DMS 273 (cell line): ENCODE measurements around the gene ELK4.

Experiments used
- DNase-seq: peaks from one replicate; lab custom pipeline; 2025; ENCODE audit not compliant: unreplicated experiment; lab: John Stamatoyannopoulos, UW

Gene ELK4

DNA sequence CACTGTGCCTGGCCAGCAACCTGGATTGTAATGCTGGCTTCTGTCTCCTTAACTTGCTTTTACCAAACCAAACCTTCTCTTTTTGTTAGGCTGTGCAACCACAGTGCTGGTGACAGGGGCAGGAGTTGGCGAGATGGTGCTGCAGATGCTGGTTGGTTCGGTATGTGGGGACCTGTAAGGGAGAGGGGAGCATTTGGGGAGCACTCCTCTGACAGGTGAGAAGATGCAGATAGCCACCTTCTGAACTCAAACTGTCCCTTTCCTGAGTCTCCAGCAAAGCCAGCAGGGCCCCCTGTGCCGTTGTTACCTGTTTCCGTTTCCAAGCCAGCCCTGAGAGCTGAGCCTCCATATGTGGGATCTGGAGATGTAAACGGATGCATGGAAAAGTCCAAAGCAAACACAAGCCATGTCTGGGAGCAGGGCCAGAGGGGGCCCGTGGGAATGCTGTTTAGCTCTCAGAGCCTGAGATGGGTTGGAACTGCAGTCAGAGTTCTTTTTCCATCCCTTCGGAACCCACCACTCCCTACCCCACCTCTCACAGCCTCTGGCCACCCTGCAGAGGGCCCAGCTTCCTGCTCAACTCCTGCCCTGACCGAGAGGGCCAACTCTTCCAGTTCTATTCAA is 34.0 kb downstream of the ELK4 start:
- peak; percentile 64 for DNase-seq

DNA sequence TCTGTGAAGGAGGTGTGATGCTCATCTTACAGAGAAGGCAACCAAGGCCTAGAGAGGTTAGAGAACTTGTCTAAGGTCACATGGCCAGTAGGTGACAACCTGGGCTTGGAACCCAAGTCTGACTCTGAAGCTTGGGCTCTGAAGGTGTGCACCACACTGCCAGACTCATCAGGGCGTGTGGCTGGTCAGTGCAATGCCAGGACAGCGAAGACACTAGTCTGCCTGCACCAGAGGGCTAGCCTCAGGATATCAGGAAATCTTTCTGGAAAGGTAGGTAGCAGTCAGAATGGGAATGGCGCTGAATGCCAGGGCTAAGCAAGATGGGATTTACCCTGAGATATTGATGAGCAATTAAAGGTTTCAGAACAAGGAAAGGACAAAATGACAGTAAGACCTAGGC is 34.9 kb downstream of the ELK4 start:
- no peak for DNase-seq

DNA sequence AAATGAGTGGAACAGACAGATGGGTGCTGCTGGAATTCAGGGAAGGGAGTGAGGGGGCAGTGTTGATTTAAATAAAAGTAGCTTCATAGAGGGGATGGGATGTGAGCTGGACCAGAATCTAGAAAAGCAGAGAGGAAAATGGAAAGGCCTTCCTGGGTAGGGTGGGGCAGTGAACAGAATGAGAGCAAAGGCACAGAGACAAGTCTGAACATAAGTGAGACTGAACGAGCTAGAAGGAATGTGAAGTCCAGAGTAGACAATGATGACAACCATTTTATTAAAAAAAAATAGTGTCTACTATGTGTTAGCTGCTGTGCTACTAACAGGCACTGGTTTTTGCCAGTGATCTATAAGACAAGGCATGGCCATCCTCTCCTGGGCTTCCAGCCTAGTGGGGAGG is 36.0 kb downstream of the ELK4 start:
- no peak for DNase-seq

DNA sequence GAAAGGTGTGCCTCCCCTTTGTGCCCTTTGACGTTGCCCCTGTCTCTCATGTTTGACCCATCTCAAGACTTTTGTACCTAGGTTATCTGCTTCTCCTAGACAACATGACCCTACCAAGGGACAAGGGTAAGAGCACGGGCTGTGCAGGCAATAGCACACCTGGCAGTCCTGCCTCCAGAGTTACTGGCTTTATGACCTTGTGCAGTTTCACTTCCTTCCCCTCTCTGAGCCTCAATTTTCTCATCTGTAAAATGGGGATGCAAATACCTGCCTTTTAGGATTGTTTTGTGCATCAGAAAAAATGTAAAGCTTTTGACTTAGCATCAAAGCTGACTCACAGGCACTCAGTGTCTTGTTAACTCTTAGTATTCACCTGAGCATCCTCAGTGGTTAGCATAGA is 36.4 kb downstream of the ELK4 start:
- DNase-seq: no peak

DNA sequence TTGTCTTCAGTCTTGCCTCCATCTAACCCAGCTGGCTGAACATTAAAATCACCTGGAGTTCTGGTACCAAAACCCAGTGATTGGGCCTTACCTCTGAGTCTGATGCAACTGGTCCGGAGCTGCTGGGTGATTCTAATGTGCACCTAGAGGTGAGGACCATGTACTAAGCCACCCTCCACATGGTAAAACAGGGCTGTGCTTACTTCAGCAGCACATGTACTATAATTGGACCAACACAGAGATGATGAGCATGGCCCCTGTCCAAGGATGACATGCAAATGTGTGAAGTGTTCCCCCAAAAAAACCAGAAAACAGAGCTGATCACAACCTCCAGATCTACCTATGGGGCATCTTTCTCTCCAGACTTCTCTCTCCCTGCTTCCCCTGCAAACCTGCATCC is 37.0 kb downstream of the ELK4 start:
- no peak for DNase-seq

DNA sequence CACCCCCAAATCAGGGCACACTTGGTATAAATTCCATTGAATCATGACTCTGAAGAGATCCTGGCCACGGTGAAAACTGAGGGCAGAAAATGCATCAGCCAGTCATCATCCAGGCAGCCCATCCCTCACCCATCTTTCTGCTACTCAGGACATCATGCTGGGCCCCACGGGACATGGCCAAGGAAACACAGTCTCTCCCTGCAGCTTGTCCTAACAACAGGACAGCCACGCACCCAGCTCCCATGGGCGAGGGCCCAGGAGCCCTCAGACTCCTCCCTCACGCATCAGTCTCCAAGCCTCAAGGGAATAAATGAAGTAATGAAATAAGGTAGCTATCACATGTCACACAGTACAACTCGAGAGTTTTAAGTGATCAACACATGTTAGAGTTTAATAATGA is 37.8 kb downstream of the ELK4 start:
- DNase-seq: no peak

DNA sequence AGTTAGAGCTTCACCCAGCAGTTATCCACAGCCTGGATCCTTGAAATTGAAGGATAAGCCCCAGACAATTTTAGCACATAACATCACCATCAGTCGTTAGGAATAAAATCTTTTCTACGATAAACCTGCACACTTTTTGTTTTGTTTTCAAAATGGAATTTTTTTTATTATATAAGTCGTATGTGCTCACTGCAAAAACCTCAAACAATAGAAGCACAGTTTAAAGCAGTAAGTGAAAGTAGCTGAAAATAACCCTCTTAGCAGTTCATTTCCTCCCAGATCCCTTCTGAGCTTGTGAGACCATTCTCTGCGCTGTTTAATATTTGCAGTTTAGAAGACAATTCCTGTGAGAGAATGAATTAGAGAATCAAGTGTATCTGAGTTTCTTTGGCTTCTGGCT is 38.3 kb downstream of the ELK4 start:
- no peak for DNase-seq

DNA sequence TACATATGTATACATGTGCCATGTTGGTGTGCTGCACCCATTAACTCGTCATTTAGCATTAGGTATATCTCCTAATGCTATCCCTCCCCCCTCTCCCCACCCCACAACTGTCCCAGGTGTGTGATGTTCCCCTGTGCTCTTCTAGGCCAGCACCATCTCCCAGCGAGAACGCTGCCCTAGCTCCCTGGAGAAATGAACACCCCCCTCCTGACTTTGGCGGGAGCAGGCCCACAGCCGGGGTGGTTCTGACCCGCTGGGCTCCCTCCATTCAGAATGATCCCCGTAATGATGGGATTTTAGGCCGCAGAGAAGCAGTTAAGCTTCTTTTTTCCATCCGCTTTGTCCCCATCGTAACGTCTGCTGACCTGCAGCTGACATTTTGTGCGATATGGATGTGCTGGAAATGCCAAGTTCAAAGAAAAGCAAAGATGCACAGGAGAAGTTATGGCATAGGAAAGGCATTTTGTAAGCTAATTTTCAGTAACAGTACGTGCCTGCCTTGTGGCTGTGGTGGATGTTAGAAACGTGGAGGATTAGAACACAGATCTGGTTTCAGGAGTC is 39.3 kb downstream of the ELK4 start:
- no peak for DNase-seq

DNA sequence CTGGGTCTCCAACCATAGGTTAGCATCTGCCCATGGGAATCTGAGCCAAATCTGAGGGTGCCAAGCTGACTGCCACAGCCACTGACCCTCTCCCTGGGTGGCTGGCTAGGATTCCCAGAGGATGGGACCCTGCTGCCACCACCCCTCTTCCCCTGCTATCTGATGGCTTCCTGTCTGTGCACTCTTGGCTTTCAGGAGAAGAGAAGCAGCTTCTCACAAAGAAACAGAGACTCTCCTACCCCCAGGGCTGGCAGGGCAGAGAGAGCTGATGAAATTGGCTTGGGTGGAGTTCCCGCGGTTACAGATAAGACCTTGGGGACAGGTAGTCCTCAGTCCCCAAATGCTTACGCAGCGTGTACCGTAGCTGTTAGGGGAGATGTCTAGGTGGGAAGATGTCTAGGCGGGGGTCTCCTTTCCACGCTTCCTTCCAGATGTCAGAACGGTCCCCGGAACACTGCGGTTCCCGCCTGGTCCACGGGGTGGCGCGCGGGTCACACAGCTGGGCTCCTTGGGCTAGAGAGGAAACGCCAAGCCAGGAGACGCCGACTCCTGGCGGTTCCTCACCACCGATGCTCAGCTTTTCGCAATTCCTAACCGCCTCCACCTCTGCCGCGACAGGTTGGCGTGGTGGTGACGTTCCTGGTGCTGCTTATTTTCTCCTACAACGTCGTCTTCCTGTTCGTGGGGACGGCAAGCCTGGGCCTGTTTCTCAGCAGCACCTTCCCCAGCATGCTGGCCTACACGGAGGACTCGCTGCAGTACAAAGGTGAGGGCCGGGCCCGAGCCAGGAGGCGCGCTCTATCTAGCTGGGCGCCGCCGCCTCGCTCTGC is 40.1 kb downstream of the ELK4 start:
- DNase-seq: peak; percentile 93

DNA sequence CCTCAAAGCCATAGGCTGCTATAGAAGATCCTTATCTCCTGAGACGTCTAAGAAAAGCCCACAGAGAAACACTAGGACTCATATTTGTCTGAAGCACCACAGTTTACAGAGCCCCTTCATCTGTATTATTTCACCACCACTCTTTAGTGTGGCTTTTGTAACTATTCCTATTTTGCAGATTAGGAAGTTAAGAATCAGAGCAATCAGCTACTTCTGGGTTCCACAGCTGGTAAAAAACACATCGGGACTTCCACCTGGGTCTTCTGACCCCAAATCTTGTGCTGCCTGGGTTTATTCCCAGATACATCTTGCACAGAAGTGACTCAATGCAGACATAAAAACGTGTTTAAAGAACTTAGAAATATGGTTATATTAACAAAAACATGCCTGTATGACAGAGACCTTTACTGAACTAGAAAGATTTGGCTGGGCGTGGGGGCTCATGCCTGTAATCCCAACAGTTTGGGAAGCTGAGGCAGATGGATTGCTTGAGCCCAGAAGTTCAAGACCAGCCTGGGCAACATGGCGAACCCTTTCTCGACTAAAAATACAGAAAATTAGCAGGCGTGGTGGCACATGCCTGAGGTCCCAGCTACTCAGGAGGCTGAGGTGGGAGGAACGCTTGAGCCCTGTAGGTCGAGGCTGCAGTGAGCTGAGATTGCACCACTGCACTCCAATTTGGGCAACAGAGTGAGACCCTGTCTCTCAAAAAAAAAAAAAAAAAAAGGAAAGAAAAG is 40.9 kb downstream of the ELK4 start:
- no peak for DNase-seq

DNA sequence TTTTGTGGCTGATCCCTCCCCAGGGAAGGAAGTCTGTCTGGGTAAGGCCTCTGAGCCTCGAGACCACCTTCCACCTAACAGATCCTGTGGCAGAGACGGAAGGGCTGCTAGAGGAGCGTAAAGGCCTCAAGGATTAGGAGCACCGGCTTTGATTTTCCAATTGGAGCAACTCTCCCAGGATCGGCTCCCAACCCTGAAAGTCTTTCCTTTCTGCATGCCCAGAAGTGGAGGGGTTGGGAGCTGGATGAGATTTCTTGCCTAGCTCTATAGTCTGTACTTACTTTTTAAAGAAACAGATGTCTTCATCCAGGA is 41.4 kb downstream of the ELK4 start:
- no peak for DNase-seq

DNA sequence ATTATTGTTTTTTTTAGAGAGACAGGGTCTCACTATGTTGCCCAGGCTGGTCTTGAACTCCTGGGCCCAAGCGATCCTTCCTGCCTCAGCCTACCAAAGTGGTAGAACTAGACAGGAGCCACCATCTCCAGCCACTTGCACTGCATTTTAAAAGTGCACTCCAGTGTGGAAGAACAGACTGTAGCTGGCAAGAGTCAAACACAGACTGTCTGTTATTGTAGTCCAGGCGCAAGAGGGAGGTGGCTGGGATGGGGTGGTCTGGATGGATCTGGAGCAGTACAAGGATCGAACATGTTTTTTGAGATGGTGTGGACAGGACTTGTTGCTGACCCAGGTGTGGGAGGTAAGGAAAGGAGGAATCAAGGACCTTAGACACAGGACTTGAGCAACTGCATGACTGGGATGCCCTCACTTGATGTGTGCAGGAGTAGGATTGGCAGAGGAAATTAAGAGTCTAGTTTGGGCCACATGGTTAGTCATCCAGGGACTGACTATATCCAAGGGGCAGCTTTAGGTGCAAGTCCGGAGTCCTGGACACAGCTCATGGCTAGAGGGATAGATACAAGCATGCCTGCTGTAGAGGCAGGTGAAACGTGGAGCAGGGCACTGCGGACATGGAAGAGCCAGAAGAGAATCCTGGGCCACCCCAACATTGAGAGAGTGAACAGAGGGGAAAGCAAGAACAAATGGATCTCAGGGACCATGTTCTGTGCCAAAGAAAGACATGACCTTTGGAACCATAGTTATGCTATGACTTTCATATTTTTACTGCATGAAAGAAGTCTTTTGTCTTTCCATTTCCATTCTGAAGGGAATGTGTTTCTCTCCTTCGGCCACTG is 42.0 kb downstream of the ELK4 start:
- DNase-seq: no peak

DNA sequence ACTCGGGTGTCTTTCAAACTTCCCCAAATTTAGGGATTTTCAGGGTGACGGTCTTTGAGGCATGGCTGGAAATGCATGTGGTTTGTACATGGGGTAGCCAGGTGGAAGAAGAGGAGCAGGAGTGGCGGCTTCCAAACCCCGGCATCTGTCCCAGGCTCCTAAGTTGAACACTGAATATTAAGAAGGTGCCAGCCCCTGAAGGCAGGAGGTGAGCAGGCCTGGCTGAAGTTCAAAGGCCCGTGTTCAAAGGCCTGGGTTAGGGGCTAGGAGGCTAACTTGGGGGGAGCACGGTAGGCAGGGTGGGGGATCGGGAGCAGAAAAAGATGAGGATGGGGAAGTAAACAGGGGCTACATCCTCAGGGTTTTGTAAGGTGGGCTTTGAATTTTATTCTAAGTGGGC is 42.8 kb downstream of the ELK4 start:
- peak; percentile 47 for DNase-seq

DNA sequence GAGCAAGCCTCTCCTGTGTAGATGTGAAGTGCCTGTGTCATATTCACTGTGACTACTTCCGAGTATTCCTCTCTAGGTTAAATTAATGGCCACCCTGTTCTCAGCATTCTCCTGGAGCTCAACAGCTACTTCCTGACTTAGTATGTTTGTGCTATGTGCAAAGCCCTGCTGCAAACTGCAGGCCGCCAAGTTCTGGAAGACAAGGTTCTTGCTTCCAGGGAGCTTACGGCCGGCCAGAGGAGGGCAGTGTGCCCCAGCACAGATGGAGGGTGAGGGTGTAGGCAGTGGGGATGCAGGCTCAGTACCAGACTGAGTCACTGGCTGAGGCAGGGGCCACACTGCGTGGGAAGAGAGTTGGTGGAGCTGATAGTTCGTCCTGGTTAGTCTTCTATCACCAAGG is 43.2 kb downstream of the ELK4 start:
- DNase-seq: peak; percentile 77

DNA sequence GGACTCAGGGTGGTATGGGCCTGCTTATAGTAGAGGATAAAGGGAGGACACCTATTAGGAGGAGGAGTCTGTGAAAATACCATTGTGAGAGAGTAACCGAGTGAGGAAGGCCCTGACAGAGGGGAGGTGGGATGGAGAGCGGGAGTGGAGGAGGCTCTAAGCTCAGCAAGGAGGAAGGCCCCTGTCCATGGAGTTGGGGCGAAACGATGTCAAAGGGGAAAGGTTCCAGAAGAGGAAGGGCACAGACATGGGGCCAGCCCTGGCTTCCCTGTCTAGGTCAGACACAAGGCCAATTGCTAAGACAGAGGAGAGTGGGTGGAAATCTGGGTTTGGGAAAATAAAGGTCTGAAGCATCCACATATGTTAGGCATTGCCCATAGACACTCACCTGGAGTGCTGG is 44.2 kb downstream of the ELK4 start:
- DNase-seq: no peak

DNA sequence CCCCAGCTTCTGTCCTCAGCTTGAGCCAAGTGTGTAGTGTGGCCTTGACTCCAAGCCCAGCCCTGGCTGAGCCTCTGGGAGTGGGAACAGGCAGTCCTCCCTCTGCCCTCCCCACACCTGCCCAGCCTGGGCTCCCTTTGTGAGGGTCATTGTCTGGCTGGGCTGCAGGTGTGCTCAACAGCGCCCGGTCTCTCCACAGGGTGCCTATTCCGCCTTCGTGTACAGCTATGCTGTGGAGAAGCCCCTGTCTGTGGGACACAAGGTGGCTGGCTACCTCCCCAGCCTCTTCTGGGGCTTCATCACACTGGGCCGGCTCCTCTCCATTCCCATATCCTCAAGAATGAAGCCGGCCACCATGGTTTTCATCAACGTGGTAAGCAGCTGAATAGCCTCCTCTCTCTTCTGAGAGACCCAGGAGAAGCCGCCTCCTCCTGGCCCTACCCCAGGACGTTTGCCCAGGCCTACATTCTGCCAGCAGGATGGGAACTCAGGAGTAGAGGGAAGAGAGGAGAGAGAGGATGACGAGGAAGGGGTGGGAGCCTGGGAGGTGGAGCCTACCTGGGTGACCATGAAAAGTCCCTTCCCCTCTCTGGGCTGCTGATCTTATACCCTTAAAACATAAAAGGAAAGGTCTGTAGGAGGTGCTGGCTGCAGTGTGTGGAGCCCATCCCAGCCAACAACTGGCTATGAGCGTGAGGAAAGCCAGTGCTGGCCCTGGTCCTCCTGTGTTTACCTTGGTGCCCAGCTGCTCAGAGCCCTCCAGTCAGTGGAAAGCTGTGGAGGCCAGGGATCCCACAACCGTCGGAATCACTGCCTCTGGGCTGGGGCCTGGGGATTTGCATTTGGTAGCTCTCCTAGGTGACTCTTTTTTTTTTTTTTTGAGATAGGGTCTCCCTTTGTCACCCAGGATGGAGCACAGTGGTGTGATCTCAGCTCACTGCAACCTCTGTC is 45.7 kb downstream of the ELK4 start:
- DNase-seq: no peak

DNA sequence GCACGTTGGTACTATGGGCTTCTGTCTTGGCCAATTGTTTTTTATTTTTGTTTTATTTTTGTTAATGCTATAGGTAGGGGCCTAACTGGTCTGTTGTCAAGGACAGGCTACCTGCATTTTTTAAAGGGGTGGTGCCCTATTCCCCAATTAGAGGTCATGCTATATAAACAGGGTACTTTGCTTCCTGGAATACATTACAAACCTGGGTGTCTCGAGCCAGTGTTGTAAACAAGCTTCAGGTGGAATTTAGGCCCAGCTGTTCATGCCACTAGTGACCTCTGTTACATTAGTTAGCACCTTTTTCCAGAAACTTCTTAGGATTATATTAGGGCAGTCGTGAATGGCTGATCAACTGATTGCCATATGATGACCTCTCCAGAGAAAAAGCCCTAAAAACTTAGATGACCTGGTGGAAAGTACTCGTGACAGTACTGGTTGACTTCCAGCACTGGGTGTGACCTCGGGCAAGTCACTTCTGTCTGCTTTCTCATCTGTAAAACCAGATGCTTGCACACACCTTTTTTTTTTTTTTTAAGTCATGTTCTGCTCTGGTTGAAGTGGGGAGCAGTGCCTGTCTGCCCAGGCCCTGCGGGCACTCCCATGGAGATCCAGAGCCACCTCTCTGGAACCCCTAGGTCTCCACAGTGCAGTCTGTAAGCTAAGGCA is 46.5 kb downstream of the ELK4 start:
- DNase-seq: no peak

DNA sequence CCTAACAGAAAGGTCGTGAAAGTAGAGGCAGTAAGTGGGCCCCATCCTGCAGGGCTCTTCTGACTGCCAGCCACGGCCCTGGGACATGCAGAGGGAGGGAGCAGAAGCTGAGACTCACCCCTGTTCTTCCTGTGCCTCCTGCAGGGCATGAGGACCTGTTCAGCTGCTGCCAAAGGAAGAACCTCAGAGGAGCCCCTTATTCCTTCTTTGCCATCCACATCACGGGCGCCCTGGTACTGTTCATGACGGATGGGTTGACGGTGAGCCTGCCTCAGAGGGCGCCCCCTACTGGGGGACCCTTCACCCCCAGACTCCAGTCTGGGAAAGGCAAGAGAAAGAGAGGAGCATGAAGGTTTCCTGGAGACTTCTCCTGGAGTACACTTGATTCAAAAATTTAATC is 47.1 kb downstream of the ELK4 start:
- DNase-seq: peak; percentile 19

DNA sequence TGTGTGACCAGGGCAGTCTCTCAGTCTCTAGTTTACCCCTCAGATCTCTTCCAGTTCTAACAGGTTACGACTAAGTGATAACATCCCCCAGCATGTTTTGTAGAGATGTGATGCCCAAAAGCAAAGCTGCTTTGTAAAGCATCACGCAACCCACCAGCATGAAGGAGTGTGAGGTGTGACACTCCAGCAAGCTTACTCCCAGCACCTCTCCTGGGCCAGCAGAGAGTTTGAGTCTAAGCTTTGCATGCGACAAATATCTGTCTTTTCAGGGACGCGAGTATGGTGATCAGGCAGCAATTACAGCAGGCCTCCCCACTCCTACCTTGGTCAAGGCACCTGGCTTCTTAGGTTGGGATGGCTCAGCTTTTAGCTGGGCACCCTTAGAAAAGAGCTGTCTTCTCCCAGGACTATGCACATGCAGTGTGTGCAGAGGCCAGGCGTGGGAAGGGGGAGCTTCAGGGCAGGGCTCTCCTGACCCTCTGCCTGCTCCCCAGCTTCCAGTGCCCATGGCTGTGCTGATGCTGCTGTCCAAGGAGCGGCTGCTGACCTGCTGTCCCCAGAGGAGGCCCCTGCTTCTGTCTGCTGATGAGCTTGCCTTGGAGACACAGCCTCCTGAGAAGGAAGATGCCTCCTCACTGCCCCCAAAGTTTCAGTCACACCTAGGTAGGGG is 48.2 kb downstream of the ELK4 start:
- no peak for DNase-seq
